Endodermal cell (in vitro differentiated cells): ENCODE data around the gene PRRC2B. TPM values are rescaled to one million over a fixed set of nuclear protein-coding genes. Genes with fewer than 3 reads are reported as not detected.

Experiments used
- total RNA-seq, 2 donors: library from RNA; stranded (reverse); fragmentation: NEBNext Ultra II Directional in 1 of 2; extraction: Animal tissue kit (Norgen Biotek cat#: 25700) in 1 of 2; gene quantifications; 2 replicates in 1 of 2; 3 replicates in 1 of 2; pipeline ENCODE4 v1.2.1, GENCODE V29; 2021

PRRC2B gene
- total RNA-seq, 2 donors from 2014 or later, result 309 to 334 TPM

Other genes starting within 250 kb of the PRRC2B start
- gene FAM78A, start 117.6 kb upstream of the PRRC2B start, total RNA-seq, result 1 to 10 TPM; 5.5 to 5.6 TPM
- 1 to 10 TPM; 4.1 to 5.6 TPM for gene PLPP7, start 104.4 kb upstream of the PRRC2B start, total RNA-seq
- gene POMT1, start 108.8 kb downstream of the PRRC2B start, total RNA-seq, result 10 to 100 TPM; 42.3 to 53.8 TPM
- gene UCK1, start 137.2 kb downstream of the PRRC2B start, total RNA-seq, result 10 to 100 TPM; 37.9 to 42.9 TPM
- gene PRRT1B, start 151.4 kb downstream of the PRRC2B start, total RNA-seq, result 10 to 100 TPM; 42.9 to 71.4 TPM